Measurements from ENCODE around the gene FXYD2. TPM values are rescaled to one million over a fixed set of nuclear protein-coding genes. Genes with fewer than 3 reads are reported as not detected.

FXYD2 gene
- total RNA-seq, 1 experiment from 2014 or later: 1.4 TPM

GRCh38 chr11:117849781-117850414 is 25.4 kb upstream of the FXYD2 start (continued):
- no peak for TF ChIP-seq FOXP1 (CRISPR knock-in tag; IDR thresholded peaks at IDR 0.05; ENCODE audit: borderline replicate concordance)

GRCh38 chr11:117843666-117844484 is 19.3 kb upstream of the FXYD2 start:
- CTCF ChIA-PET: interaction anchor here (0.5 to 4.0 kb wide), 17 partner anchors 9 to 1542 kb away, joined by 3 to 83 read pairs (median 4); partner anchors contain the start of genes FXYD2 and FXYD6
- DNase-seq (ENCODE audit: low spot score): peak; percentile 84
- peak; percentile 79 for ATAC-seq
- Mint-ChIP-seq H3K4me1 (no peaks in the 10 kb centered on the region), H3K4me3 (no peak overlapping the region), H3K36me3 (no peaks in the 10 kb centered on the region), H3K27me3 (ENCODE audit: low read depth) (no peaks in the 10 kb centered on the region), H3K9me3 (peaks cover 4% of the 10 kb centered on the region; the same call in 1 of the 2 replicates), H3K27ac (no peak overlapping the region)
- POLR2A ChIA-PET: interaction anchor here (0.9 kb wide), 1 partner anchor 21 kb away, joined by 3 read pairs; no protein-coding TSS in a partner anchor
- TF ChIP-seq MXD4 (CRISPR knock-in tag; IDR thresholded peaks at IDR 0.05; ENCODE audit: borderline replicate concordance) (no peak), CTCF (IDR thresholded peaks at IDR 0.05) (peak; percentile 99)

GRCh38 chr11:117842131-117842941 is 17.8 kb upstream of the FXYD2 start:
- Mint-ChIP-seq H3K27ac (no peak overlapping the region), H3K4me1 (peaks cover 14% of the 10 kb centered on the region), H3K27me3 (ENCODE audit: low read depth) (no peaks in the 10 kb centered on the region), H3K36me3 (no peaks in the 10 kb centered on the region), H3K9me3 (no peaks in the 10 kb centered on the region), H3K4me3 (no peak overlapping the region)
- TF ChIP-seq USF2 (CRISPR knock-in tag; IDR thresholded peaks at IDR 0.05): no peak
- no peak for TF ChIP-seq NR1H2 (CRISPR knock-in tag; IDR thresholded peaks at IDR 0.05)
- no peak for TF ChIP-seq EMX1 (CRISPR knock-in tag; IDR thresholded peaks at IDR 0.05)
- no peak for TF ChIP-seq ZNF532 (CRISPR knock-in tag; IDR thresholded peaks at IDR 0.05; ENCODE audit: borderline replicate concordance)
- no peak for TF ChIP-seq ZNF671 (CRISPR knock-in tag; IDR thresholded peaks at IDR 0.05)
- no peak for TF ChIP-seq ARID4B (CRISPR knock-in tag; IDR thresholded peaks at IDR 0.05; ENCODE audit: borderline replicate concordance)
- no peak for TF ChIP-seq NR2C2 (CRISPR knock-in tag; IDR thresholded peaks at IDR 0.05)
- ChIA-PET POLR2A (no interaction called here), CTCF (interaction anchor here (1.0 to 4.0 kb wide), 7 partner anchors 19 to 211 kb away, joined by 3 to 83 read pairs (median 5); no protein-coding TSS in a partner anchor)
- ATAC-seq: no peak
- no peak for DNase-seq (ENCODE audit: low spot score)

Measured in WTC11 (cell line).